HPDE6-E6E7 (cell line): ENCODE data around the gene PPCS.
"Not testable (repeated sequence)": the region's sequence is repeated elsewhere in the genome, so short reads cannot be mapped to it uniquely, and the experiment has no call there.

Source experiments
- DNase-seq: peaks from one replicate; pipeline ENCODE4 v3.0.0; 2011; ENCODE audit warnings: missing footprints; ENCODE audit errors: extremely low spot score

PPCS gene

GRCh38 chr1:42453386-42453785 lies 3.0 kb upstream of the PPCS start:
- DNase-seq, result no peak

- DNase-seq, result no peak
These were observed 1.9 kb upstream of the PPCS start for GRCh38 chr1:42454403-42454802.

GRCh38 chr1:42456754-42457089 lies 379 bp downstream of the PPCS start:
- DNase-seq, result peak; percentile 49

- DNase-seq, result no peak
These were observed 4.9 kb downstream of the PPCS start for GRCh38 chr1:42461196-42461595.

GRCh38 chr1:42462828-42463763 lies 6.8 kb downstream of the PPCS start, which contains the start of gene CCDC30:
Gene CCDC30, plus strand, starts transcription at chr1:42463286. Its CDS starts 17,266 bp downstream, at chr1:42480552.
- peak; percentile 98 for DNase-seq

GRCh38 chr1:42463921-42464320 lies 7.6 kb downstream of the PPCS start:
- no peak for DNase-seq

- DNase-seq, result no peak
These were observed 9.7 kb downstream of the PPCS start for GRCh38 chr1:42466030-42466429.

GRCh38 chr1:42469727-42470126 lies 13.4 kb downstream of the PPCS start:
- no peak for DNase-seq

GRCh38 chr1:42476605-42477004 lies 20.3 kb downstream of the PPCS start:
- no peak for DNase-seq

GRCh38 chr1:42477354-42477753 lies 21.0 kb downstream of the PPCS start:
- not testable (repeated sequence) for DNase-seq

- no peak for DNase-seq
These were observed 21.4 kb downstream of the PPCS start for GRCh38 chr1:42477775-42478174.

GRCh38 chr1:42479621-42480020 lies 23.3 kb downstream of the PPCS start:
- DNase-seq, result no peak

- no peak for DNase-seq
These were observed 24.6 kb downstream of the PPCS start for GRCh38 chr1:42480921-42481320.

- no peak for DNase-seq
These were observed 26.4 kb downstream of the PPCS start for GRCh38 chr1:42482635-42483153.

- DNase-seq, result peak; percentile 21
These were observed 28.0 kb downstream of the PPCS start for GRCh38 chr1:42484382-42484781.

GRCh38 chr1:42490237-42490636 lies 33.9 kb downstream of the PPCS start:
- DNase-seq, result no peak

GRCh38 chr1:42502031-42502430 lies 45.7 kb downstream of the PPCS start:
- not testable (repeated sequence) for DNase-seq

GRCh38 chr1:42504535-42505128 lies 48.3 kb downstream of the PPCS start:
- no peak for DNase-seq

GRCh38 chr1:42506576-42506975 lies 50.2 kb downstream of the PPCS start:
- no peak for DNase-seq
